ENCODE results near the gene DPYSL5.
A peak's percentile ranks its signal among the peaks of the same experiment; 100 is the strongest.

DPYSL5 gene

DNA sequence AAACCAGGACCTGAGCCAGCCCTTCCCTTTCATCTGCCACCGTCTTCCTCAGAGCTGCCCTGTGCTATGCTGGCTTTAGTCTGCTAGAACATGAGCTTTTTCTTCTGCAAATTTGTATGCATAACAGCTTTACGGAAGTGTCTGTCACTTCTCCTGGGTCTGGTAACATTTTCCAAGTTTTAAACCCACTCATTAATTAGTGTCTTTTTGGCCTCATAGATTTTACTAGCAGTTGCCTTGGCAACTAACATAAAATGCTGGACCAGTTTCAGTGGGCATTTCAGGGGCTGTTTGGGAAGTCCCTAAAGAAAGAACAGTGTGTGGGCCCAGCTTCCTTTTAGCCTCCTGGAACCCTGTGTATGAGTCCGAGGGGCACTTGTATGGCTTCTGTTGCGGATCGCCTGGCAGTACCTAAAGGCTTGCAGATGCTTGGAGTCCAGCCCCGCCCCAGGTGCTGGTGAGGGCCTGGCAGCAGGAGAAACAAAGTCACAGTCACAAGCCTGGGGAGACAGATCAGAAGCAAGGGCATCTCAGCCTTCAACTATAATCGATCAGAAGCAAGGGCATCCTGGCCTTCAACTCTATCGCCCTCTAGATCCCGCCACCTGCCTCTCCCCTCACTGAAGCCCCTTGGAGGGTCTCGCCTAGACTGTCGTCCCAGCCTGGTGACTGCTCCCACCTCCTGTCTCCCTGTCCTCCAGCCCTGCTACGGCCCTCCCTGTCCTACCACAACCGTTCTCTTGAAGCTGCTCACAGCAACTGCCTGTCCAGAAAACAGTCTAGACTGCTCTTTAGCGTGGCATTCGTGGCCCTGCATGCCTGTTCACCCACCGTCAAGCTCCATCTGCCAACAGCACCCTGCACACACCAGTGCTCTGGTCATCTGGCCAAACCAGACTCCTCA is 85.8 kb downstream of the DPYSL5 start:
- DNase-seq = no peak

DNA sequence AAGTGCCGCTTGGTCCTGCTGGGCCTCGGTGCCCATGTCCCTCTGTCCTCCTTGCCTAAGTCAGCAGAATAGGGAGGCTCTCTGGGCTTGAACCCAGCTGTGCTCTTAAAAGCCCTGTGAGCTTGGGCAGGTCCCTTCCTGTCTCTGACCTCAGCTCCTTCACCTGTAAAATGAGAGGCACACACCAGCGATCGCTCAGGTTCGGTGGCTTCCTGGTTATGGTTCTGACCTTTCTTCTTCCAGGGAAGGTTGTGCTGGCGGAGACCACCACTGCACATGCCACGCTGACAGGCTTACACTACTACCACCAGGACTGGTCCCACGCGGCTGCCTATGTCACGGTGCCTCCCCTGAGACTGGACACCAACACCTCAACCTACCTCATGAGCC is 86.4 kb downstream of the DPYSL5 start:
- DNase-seq = no peak

DNA sequence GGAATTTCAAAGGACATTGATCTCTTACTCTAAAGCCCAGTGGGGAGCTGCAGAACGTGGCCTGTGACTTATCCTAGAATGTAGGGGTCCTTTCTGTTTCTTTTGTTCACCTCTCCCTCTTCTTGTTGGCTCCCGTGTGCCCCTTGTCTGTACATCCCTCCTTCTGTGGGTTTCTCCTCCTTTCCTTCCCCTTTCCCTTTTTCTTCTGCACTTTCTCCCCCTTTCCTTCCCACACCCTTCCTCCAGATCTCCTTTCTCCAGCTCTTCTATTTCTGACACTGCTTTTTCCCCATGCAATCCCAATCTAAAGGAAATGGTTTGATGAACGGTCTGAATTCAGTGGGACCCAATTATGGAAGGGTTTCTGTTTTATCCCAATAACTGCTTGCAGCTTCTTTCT is 87.1 kb downstream of the DPYSL5 start:
- DNase-seq = no peak

DNA sequence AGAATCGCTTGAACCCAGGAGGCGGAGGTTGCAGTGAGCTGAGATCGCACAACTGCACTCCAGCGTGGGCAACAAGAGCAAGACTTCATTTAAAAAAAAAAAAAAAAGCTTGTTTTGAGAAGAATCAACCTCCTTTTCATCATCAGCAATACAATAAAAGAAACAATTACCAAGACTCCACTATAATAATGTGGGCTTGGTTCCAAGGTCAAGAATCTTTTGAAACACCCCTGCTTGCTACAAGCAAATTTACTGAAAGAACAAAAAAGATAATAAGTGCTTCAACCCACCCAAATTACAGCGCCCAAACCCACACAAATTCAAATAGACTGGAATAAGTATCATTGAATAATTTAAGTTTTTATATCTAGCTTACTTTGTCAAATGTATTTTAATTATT is 88.9 kb downstream of the DPYSL5 start:
- no peak for DNase-seq

DNA sequence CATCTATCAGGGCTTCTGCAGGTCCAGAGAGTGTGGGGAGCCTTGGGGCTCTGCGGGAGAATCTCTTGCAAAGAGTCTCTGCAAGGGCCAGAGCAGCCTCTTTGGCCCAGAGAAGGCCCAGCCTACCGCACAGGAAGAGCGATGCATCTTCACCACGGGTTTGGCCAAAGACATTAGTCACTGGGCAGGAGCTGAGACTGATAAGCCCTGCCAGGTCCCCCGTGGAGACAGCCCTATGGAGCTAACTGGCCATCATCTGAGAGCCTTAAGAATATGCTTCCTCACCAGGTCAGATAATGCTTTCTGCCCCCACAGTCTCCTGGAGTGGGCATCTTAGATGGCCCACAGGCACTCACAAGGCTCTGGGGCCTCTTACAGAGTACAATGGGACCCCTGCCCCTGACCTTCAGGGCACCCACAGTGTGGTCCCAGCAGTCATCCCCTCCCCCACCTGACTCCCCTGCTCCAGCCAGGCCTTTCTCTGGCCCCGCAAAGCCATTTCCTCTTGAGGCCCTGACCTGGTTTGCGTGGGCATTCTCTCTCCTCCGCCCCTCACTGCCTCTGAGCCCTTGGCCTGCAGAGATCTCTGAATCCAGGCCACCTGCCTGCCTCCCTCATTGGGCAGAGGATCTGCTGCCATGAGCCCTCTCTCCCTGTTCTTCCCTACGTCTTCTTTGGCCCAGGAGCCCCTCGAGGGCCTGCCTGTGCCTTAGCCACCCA is 90.6 kb downstream of the DPYSL5 start:
- no peak for DNase-seq

DNA sequence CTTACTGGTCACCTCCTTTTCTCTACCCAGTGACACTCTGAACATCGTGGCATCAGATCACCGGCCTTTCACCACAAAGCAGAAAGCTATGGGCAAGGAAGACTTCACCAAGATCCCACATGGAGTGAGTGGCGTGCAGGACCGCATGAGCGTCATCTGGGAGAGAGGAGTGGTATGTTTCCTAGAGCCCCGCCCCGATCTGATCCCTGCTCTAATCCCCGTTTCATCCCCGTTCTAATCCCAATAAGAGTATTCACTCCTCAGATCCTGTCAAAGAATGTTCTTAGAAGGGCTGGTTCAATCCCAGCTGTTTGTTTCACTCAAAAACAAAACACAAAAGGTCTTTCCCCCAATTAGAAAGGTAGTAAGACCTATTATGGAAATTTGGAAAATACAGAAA is 92.1 kb downstream of the DPYSL5 start:
- DNase-seq = no peak

DNA sequence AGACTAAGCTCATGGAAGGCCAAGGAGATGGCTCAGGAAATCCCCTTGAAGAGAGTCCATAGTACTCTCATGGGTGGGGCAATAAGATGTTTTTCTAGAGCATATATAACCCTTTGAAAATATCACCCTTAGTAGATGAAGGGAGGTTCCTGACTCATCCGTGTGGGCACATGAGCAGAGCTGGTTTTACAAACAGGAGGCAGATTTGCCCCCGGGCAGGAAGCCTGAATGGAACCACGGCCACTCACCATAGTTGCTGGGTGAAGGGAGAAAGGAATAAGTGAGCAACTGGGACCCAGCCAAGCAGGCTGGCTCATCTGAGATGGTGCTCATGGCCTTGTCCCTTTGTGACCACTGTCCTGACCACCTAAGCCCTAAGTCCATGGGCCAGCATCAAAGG is 93.6 kb downstream of the DPYSL5 start:
- DNase-seq = no peak

DNA sequence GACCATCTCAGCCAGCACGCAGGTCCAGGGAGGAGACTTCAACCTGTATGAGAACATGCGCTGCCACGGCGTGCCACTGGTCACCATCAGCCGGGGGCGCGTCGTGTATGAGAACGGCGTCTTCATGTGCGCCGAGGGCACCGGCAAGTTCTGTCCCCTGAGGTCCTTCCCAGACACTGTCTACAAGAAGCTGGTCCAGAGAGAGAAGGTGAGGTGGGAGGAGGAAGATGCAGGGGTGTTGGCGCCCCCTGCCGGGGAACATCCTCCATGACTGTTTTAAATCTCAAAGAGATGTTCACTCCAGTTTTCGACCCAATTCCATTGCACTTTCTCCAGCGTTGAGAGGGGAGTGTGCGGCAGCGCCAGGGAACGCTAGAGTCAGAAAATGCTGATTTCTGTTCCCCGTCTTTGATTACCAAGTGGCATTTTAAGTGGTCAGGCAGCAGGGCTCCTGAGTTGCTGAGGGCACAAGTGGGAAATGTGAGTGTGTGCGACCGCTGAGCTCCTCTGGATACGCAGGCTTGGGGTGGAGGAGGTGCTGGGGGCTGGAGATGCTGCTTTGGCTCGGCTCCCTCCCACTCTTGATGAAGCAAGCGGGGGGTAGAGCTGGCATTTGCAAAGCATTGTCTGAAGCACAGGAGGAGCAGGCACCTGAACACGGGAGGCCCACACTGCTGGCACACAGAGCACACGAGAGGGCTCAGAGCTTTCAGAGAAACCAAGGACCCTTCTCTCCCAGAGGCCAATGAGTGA is 94.8 kb downstream of the DPYSL5 start:
- DNase-seq = peak; percentile 76 to 80

DNA sequence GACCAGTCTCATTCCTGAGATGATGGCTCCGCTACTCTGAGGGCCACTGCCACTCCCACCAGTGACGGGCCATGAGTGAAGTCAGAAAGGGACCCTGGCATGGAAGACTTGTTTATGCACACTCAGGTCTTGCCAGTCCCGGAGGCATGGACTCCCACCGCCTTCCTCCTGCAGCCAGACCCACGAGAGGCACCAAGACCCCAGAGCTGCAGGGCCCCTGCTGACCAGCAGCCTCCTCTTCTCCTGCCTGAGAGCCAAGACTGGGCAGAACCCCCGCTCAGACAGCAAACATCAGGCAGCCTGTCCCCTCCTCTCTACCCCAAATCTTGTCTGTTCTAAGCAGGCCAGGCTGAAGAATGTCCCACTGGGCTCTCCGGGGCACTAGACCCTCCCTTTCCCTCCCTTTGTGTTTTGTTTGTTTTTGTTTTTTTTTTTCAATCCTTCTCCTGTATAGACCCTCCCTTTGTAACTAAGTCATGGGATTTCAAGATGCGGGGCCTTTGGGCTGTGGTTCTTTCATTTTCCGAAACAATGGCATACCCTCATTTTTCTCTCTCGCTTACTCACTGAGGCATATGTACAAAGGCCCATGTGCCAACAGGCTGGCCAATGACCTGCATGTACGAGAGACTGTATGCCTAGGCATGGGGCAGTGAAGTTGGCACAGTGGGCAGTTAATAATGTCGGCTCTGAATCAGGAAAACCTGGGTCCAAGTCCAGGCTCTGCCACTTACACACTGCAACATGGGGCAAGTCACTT is 98.2 kb downstream of the DPYSL5 start:
- DNase-seq = no peak

DNA sequence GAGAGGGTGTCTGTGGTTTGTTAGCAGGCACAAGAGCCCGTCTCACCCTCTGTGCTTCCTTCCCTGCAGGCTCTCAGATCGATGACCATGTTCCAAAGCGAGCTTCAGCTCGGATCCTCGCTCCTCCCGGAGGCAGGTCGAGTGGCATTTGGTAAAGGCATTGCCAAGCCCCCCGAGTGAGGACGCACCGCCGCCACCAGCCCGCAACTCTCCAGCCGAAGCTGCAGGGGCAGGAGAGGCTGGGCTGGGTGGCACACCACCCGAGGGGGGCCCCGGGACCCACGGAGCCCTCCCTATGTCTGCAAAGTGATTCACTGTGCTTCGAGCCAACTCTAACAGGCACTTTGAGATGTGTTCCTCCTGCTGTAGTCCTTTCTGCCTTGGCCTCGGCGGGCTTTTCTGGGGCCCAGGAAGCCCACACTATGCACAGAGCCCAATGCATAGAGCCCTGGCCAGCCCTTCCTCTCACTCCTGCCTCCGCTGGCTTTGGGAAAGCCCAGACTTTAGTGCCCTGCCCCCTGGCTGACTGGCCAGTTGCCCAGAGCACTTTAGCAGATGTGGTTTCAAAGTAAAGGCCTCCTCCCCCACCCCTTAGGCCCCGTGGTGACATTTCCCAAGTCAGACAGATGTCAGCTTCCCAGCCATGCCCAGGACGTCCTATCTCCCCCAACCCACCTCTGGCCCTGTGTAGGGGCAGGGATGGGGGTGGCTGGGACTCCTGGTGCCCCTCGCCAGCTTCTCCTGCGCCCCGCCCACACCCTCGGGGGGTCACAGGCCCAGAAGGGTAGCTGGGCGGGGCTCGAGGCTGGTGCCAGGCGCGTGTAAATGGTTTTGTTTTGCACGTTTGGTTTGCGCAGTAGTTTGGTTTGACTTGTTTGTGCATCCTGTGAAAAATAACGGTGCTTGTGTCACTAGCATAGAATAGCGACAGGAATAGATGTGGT is 99.2 kb downstream of the DPYSL5 start:
- DNase-seq = no peak

DNA sequence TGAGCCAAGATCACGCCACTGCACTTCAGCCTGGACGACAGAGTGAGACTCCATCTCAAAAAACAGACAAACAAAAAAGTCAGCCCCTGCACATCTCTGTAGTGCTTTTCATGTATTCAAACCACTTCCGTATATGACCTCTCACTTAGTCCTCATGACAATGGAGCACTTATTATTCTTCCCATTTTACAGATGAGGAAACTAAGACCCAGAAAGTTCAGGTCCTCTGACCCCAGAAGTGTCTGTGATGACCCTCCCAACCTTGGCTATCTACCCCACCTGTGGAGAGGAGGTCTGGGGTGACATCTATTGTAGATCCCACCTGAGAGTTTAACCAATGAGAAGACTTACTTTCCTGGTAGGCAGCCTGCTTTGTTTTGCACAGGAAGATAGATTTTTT is 100.9 kb downstream of the DPYSL5 start:
- no peak for DNase-seq

DNA sequence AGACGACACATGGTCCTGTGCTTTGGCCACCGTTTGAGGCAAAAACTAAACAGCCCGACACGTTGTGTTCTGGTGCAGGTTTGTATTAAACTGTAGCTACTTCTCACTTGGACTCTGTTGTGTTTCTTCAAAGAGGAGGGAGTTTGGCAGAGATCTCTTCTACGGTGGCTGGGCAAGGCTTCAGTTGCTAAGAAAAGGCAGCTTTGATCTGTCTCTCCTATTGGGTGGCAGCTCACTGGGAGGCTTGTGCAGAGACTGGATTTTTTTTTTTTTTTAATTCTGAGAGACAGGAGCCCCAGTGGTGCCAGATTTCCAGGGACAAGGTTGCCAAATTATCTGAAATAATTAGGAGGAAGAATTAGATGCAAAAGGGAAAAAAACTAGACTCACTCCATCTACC is 102.3 kb downstream of the DPYSL5 start:
- no peak for DNase-seq

DNA sequence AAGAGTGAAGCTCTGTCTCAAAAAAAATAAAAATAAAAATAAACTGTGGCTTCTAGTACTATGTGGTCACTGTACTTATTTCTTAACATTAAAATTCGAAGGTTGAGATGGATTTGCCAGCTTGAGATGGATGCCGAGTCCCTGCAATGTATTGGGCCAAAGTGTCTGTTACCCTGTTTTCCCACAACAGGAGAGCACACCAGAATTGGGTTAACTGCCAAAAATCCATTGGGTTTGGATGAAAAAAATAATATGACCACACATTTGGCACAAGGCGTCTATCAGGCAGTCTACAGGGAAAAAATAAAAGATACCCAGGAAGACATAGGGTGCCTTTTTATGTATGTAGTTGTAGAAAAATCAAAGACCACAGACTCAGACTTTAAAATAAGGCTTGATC is 103.3 kb downstream of the DPYSL5 start:
- no peak for DNase-seq

DNA sequence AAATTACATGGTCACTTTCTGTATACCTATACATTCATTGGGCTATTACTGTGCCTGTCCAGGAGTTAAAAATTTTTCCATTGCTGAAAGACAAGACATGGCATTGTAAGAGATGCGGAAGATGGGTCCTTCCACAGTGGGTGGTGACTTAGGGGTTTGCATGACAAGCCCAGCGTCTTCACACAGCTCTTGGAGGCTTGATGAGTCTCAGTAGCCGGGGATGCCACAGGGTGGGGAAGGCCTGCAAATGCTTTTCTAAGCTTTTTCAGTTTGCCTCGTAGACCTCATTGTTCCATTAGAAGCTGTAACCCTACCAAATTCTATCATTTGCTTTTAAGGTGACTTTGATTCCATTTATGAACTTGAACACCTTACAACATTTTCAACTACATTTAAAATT is 104.4 kb downstream of the DPYSL5 start:
- no peak for DNase-seq

DNA sequence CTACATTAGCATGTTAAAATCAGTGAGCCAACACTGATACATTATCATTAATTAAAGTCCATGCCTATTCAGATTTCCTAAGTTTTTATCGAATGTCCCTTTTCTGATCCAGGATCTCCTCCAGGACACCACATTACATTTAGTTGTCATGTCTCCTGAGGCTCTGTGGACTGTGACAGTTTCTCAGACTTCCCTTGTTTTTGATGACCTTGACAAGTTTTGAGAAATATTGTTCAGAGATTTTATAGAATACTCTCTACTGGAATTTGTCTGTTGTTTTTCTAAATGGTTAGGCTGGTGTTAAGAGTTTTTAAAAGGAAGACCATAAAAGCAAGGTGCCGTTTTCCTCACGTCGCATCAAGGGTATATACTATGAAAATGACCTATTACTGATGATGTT is 106.2 kb downstream of the DPYSL5 start:
- DNase-seq = no peak

DNA sequence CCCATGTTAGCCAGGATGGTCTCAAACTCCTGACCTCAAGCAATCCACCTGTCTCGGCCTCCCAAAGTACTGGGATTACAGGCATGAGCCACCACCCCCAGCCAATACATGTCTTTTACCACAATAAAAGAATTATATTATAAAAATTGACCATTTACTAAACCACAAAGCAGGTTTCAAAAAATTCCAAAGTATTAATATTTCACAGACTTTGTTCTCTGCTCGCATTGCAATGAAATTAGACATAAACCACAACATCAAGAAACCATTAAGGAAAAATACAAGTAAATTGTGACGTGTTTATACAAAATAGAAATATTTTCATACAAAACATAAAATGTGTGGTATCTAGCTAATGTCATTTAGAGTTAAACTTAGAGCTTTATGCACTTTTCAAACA is 109.1 kb downstream of the DPYSL5 start:
- no peak for DNase-seq

DNA sequence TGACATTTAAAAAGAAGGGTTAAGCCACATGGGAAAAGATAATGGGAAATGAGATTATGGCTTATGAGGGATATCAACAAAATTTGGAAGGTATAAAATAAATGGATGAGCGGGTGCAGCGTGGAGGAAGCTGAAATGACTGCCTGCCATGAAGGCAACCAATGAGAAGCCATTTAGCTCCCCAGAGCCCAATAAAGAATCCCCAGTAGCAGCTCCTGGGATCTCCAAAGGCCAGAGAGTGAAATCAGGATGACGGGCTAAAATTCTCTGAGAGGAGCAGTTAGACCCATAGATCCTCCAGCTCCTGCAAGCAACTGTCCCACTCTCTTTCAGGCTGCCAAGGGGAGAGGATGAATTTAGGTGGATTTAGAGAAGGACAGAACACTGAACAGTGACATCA is 109.6 kb downstream of the DPYSL5 start:
- no peak for DNase-seq

DNA sequence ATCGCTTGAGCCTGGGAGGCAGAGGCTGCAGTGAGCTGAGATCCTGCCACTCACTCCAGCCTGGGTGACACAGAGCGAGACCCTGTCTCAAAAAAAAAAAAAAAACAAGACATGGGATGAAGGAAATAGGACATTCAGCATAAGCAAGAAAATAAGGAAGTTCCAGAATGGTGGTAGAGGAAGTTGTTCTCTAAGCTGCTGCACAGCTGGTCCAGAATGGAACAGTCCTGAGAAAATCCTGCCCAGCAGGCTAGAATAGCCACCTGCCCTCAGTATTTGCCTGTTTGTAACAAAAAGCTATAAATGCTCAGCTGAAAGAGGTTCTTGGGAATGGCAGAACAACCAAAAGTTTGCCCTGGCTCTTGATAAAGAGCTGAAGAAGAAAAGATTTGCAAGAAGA is 111.4 kb downstream of the DPYSL5 start:
- DNase-seq = no peak

DNA sequence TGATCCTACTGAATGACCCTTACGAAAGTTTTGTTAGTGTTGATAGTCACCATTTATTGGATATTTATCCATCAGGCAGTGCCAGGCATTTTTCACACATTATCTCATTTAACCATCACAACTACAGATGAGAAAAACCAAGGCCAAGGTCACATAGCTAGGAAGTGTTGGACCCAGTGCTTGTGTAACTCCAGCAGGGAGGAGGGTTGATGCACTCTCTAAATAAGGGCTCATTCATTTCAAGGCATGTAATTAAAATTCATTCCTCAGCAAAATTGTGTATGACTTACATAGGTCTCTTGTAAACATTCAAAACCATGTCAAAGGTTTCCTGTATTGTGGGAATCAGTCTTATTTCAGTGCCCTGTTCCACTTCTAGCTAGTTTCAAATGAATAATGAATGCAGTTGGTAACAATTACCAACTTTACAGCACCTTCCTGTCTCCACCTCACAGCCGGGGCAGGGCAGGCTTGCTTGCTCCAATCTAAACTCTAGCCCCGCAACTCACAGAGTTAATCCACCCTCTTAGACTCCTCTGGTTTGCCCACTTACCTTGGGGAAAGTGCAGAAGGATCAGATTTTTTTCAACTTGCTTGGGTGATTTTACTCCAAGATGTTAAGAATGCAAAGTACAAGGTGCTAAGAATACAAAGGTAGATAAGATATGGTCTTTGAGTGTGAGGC is 116.7 kb downstream of the DPYSL5 start:
- DNase-seq = no peak

DNA sequence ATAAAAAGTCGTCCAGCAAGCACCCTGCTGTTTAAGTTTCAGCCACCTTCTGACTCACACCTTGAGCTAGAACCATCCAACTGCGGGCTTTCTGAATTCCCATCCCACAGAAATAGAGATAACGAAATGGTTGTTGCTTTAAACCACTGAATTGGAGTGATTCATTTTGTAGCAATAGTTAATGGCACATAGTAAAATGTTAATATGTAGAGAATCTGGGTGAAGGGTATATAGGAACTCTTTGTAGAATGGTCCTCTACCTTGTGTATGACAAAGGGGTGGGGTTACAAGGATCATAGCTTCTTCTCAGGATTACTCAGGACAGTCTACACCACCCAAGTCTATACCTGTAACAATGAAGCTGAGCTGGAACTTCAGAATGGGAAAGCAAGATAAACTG is 120.1 kb downstream of the DPYSL5 start:
- DNase-seq = no peak

All from activated T-cell treated with anti-CD3 and anti-CD28 coated beads, Interleukin-2, amount 50 U/mL, for 48 hours (primary cell).